Fibroblast of pulmonary artery (primary cell): ENCODE data around the gene C5orf22.

ENCODE experiments used
- DNase-seq: peaks from one replicate; pipeline ENCODE4 v3.0.0-alpha.2; 2010; ENCODE audit warnings: low read depth
- H3K4me3 ChIP-seq: replicated peaks from 2 replicates; pipeline ENCODE4 v1.5.1; 2011; ENCODE audit warnings: low read depth, mild to moderate bottlenecking, control low read depth, low read length, moderate library complexity
- CTCF ChIP-seq: IDR thresholded peaks from 2 replicates; pipeline ENCODE4 v1.5.1; 2011; ENCODE audit warnings: mild to moderate bottlenecking, control low read depth, low read length, inconsistent platforms; ENCODE audit errors: missing control alignments

The C5orf22 gene

GRCh38 chr5:31579558-31579957 lies 47.5 kb downstream of the C5orf22 start:
- H3K4me3 ChIP-seq = no peak overlapping the region
- DNase-seq = no peak
- no peak for TF ChIP-seq CTCF

GRCh38 chr5:31581498-31582099 lies 49.5 kb downstream of the C5orf22 start:
- H3K4me3 ChIP-seq = no peak overlapping the region
- TF ChIP-seq CTCF = peak; percentile 36
- DNase-seq = peak; percentile 70

- no peak overlapping the region for H3K4me3 ChIP-seq
- no peak for DNase-seq
- no peak for TF ChIP-seq CTCF
Observed at GRCh38 chr5:31583129-31583528, 51.0 kb downstream of the C5orf22 start.

GRCh38 chr5:31585166-31585894 lies 53.2 kb downstream of the C5orf22 start:
- no peak for TF ChIP-seq CTCF
- DNase-seq = no peak
- no peak overlapping the region for H3K4me3 ChIP-seq

GRCh38 chr5:31585895-31586270 lies 53.8 kb downstream of the C5orf22 start:
- TF ChIP-seq CTCF = no peak
- no peak overlapping the region for H3K4me3 ChIP-seq
- DNase-seq = no peak

- TF ChIP-seq CTCF = no peak
- DNase-seq = no peak
- H3K4me3 ChIP-seq = no peak overlapping the region
Observed at GRCh38 chr5:31587546-31587945, 55.4 kb downstream of the C5orf22 start.

GRCh38 chr5:31593665-31594064 lies 61.6 kb downstream of the C5orf22 start:
- no peak for DNase-seq
- no peak for TF ChIP-seq CTCF
- no peak overlapping the region for H3K4me3 ChIP-seq
